CD8-positive, alpha-beta memory T cell (primary cell): ENCODE results near the gene KRTAP10-1. TPM values are rescaled to one million over a fixed set of nuclear protein-coding genes. Genes with fewer than 3 reads are reported as not detected.

ENCODE experiments used
- CTCF ChIA-PET: fragments of 350-600 bp; sonication (Branson Sonifier 250); formaldehyde crosslinking; loops from one replicate; lab custom pipeline; 2021; ENCODE audit warnings: antibody characterized with exemption; lab: Charles Lee
- POLR2A ChIA-PET: fragments of 350-600 bp; sonication (Branson Sonifier 250); formaldehyde crosslinking; loops from one replicate; lab custom pipeline; 2021; ENCODE audit warnings: antibody characterized with exemption; lab: Charles Lee
- DNase-seq, 5 donors: peaks; one replicate each; pipeline versions ENCODE4 v3.0.0 to v3.0.0-alpha.2; 2020 to 2022; ENCODE audit warnings: mixed read lengths in 1 of 5
- H3K27ac ChIP-seq: one replicate; pipeline ENCODE4 v1.7.0; 2013; ENCODE audit warnings: low read depth, mild to moderate bottlenecking, low read length, moderate library complexity
- H3K27me3 ChIP-seq: 2 replicates; pipeline ENCODE4 v1.7.0; 2013; ENCODE audit warnings: low read length, mild to moderate bottlenecking; ENCODE audit not compliant: insufficient read depth, poor library complexity, severe bottlenecking
- H3K36me3 ChIP-seq: 2 replicates; pipeline ENCODE4 v1.7.0; 2013; ENCODE audit warnings: mild to moderate bottlenecking, low read length, moderate library complexity; ENCODE audit not compliant: insufficient read depth
- H3K4me1 ChIP-seq: 2 replicates; pipeline ENCODE4 v1.7.0; 2013; ENCODE audit warnings: mild to moderate bottlenecking, low read length, moderate library complexity; ENCODE audit not compliant: insufficient read depth
- H3K4me3 ChIP-seq: 2 replicates; pipeline ENCODE4 v1.7.0; 2013; ENCODE audit warnings: mild to moderate bottlenecking, low read length
- H3K9me3 ChIP-seq: 2 replicates; pipeline ENCODE4 v1.7.0; 2013; ENCODE audit warnings: mild to moderate bottlenecking, low read length
- H3K27ac Mint-ChIP-seq, 8 donors: one replicate each; pipeline ENCODE4 v1.8.0; 2020 to 2021; ENCODE audit warnings: mixed read lengths in 8 of 8, mild to moderate bottlenecking in 6 of 8, inconsistent platforms in 3 of 8, moderate library complexity in 3 of 8
- H3K27me3 Mint-ChIP-seq, 2 donors: one replicate each; pipeline ENCODE4 v1.8.0; 2020 to 2021; ENCODE audit warnings: mixed read lengths in 2 of 2, mild to moderate bottlenecking in 1 of 2, moderate library complexity in 1 of 2
- H3K36me3 Mint-ChIP-seq, 3 donors: one replicate each; pipeline ENCODE4 v1.8.0; 2020 to 2021; ENCODE audit warnings: mixed read lengths in 3 of 3, inconsistent platforms in 1 of 3, mild to moderate bottlenecking in 1 of 3
- H3K4me1 Mint-ChIP-seq, 3 donors: one replicate each; pipeline ENCODE4 v1.8.0; 2020 to 2021; ENCODE audit warnings: mixed read lengths in 3 of 3, inconsistent platforms in 1 of 3, mild to moderate bottlenecking in 1 of 3
- H3K4me3 Mint-ChIP-seq, 7 donors: one replicate each; pipeline ENCODE4 v1.8.0; 2020 to 2021; ENCODE audit warnings: mixed read lengths in 7 of 7, mild to moderate bottlenecking in 6 of 7, moderate library complexity in 4 of 7, inconsistent platforms in 2 of 7
- H3K9me3 Mint-ChIP-seq, 5 donors: one replicate each; pipeline ENCODE4 v1.8.0; 2020 to 2022; ENCODE audit warnings: mixed read lengths in 5 of 5, mild to moderate bottlenecking in 3 of 5, moderate library complexity in 2 of 5, inconsistent platforms in 1 of 5
- polyA plus RNA-seq: library from polyadenylated mRNA; unstranded; fragments of 300-500 nt; fragmentation: Illumina TruSeq; gene quantifications from one replicate; pipeline ENCODE4 v1.2.3, GENCODE V29; 2021
- total RNA-seq, 2 experiments: library from RNA; stranded (reverse); gene quantifications; one replicate each; pipeline ENCODE4 v1.2.3, GENCODE V29; 2021

KRTAP10-1 gene
- total and polyA plus RNA-seq, 3 experiments from 2014 or later = not detected

DNA sequence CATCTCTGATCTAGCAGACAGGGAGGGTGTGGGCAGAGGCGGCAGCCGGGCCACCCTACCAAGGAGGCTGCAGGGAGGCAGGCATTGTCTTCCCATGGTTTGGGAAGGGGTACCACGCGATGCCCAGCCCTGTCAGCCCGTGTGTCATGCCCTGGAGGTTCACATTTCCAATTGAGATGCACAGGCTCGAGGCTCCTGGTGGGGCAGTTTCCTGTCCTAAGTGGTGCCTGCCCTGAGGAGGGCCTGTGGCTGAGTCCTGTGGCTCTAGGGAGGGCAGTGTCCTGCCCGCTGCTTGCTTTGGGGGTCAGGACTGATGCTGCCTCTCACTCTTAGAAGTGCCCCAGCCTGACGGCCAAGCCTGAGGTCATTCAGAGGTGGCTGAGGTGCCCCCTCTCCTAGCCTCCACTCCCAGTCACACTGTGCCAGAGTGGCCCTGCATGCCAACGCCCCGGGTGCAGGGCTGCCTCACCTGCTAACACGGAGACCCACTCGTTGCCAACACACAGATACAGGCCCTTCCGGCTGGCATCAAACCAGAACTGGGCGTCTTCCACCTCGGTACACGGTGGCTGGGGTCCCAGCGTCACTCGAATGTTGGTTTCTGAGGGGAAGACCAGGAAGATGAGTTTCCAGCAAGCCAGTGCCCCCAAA is 11.9 kb downstream of the KRTAP10-1 start:
- H3K9me3 ChIP-seq = no peaks in the 10 kb centered on the region
- Mint-ChIP-seq H3K36me3 (no peaks in the 10 kb centered on the region), H3K9me3 (no peaks in the 10 kb centered on the region), H3K4me3 (no peak overlapping the region), H3K27me3 (peaks cover 1 to 10% of the 10 kb centered on the region in 2 donors), H3K27ac (no peak overlapping the region), H3K4me1 (no peaks in the 10 kb centered on the region)
- ChIA-PET CTCF (no interaction called here), POLR2A (no interaction called here)
- peak in 1 of 5 donors; percentile 20 for DNase-seq
- no peak overlapping the region for H3K4me3 ChIP-seq
- H3K27me3 ChIP-seq = no peaks in the 10 kb centered on the region
- no peak overlapping the region for H3K27ac ChIP-seq
- no peaks in the 10 kb centered on the region for H3K4me1 ChIP-seq
- H3K36me3 ChIP-seq = no peaks in the 10 kb centered on the region

DNA sequence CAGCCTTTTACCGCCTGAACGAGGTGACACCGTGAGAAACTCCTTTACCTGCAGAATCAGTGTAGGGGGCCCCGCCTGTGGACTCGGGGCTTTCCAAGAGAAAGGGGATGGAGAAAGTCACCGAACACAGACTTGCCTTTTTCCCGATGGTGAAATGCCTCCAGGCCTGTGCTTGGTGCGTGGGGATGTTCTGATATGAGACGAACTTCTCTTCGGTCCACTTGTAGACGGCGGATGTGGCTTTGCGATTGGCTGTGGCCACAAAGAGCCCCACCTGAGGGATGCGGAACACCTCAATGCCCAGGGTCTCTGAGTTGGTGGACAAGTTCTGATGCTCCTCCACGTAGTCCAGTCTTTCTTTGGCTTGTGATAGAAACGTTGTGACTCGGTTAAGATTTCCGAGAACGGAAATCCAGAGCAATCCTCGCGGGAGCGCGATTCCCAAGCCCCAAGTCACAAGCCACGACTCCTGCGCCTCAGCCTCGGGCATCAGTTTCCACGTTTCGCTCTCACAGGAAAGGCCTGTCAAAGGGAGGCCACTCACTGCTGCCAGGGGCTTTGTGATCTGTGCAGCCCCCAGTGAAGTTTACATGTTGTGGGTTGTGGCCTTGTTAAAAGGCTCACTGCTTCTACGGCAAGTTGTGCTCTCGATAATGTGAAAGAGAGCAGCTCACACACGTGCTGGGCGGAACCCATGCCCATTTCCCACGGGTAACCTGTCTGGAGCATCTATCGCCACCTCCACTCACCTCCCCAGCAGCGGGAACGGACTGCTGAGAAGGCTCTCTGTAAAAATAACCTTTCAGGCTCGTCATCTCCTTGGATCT is 12.6 kb downstream of the KRTAP10-1 start:
- H3K27ac ChIP-seq = no peak overlapping the region
- H3K27ac Mint-ChIP-seq = no peak overlapping the region
- no peaks in the 10 kb centered on the region for H3K4me1 Mint-ChIP-seq
- no peak for DNase-seq
- no peaks in the 10 kb centered on the region for H3K36me3 ChIP-seq
- no peaks in the 10 kb centered on the region for H3K9me3 Mint-ChIP-seq
- no peaks in the 10 kb centered on the region for H3K4me1 ChIP-seq
- ChIA-PET POLR2A (no interaction called here), CTCF (no interaction called here)
- H3K27me3 ChIP-seq = no peaks in the 10 kb centered on the region
- H3K4me3 Mint-ChIP-seq = no peak overlapping the region
- peaks cover 1 to 10% of the 10 kb centered on the region in 2 donors for H3K27me3 Mint-ChIP-seq
- H3K36me3 Mint-ChIP-seq = no peaks in the 10 kb centered on the region
- H3K4me3 ChIP-seq = no peak overlapping the region
- H3K9me3 ChIP-seq = no peaks in the 10 kb centered on the region

DNA sequence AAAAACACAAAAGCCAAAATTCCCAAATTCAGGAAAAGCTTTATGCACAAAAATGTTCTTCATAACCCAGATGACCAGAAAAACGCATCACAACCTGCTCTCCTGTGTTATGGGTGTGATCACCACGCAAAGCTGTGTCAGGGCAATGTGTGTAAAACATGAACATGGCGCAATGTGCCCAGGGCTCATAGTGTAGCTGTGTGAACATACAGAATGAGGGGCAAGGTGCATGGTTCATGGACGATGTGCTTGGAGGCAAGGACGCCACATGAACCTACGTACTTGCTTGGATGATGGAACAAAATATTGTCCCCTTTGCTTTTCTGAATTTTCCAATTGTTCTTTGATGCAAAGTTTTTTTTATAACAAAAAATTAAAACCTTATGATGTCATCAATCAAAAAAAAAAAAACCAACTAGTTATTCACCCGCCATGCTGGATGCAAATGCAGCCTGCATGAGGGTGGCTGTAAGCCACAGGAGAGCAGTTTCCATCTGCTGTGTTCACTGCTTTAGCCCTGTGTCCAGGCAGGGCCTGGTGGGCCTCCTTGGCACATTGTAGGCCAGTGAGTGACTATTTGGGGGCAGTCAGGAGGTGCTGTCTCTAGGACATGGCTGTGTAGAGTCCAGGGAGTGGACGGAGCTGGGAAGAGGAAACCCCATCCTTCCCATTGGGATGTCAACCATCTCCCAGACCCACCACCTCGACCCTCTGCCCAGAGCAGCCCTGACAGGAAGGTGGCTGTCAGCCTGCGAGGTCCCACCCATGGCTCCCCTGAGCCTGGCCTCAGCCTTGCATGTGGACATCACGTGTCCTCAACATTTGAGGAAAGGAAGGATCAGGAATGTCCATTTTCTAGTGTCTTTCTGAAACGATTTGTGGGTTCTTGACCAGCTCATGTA is 13.6 kb downstream of the KRTAP10-1 start:
- POLR2A ChIA-PET = no interaction called here

GRCh38 chr21:44525391-44526095 is 14.5 kb downstream of the KRTAP10-1 start:
- H3K36me3 Mint-ChIP-seq = no peaks in the 10 kb centered on the region
- H3K27me3 Mint-ChIP-seq = peaks cover 1 to 6% of the 10 kb centered on the region in 2 donors
- H3K27ac Mint-ChIP-seq = peak overlapping the region in 1 of 8 donors; percentile 39
- no peaks in the 10 kb centered on the region for H3K36me3 ChIP-seq
- DNase-seq = no peak
- H3K9me3 ChIP-seq = no peaks in the 10 kb centered on the region
- H3K27me3 ChIP-seq = no peaks in the 10 kb centered on the region
- no peak overlapping the region for H3K4me3 ChIP-seq
- no peaks in the 10 kb centered on the region for H3K4me1 Mint-ChIP-seq
- POLR2A ChIA-PET = no interaction called here
- H3K4me1 ChIP-seq = no peaks in the 10 kb centered on the region
- no peaks in the 10 kb centered on the region for H3K9me3 Mint-ChIP-seq
- H3K4me3 Mint-ChIP-seq = no peak overlapping the region
- CTCF ChIA-PET = interaction anchor here (1.2 kb wide), 1 partner anchor 15 kb away, joined by 3 read pairs; no protein-coding TSS in a partner anchor
- H3K27ac ChIP-seq = no peak overlapping the region

More for the DNA sequence above, 13.6 kb downstream of the KRTAP10-1 start:
- no peaks in the 10 kb centered on the region for H3K4me1 Mint-ChIP-seq
- CTCF ChIA-PET = no interaction called here
- H3K27me3 ChIP-seq = no peaks in the 10 kb centered on the region
- no peaks in the 10 kb centered on the region for H3K9me3 ChIP-seq
- H3K27ac Mint-ChIP-seq = peak overlapping the region in 1 of 8 donors; percentile 39
- peaks cover 1 to 6% of the 10 kb centered on the region in 2 donors for H3K27me3 Mint-ChIP-seq
- H3K9me3 Mint-ChIP-seq = no peaks in the 10 kb centered on the region
- no peak overlapping the region for H3K27ac ChIP-seq
- H3K36me3 ChIP-seq = no peaks in the 10 kb centered on the region
- no peaks in the 10 kb centered on the region for H3K36me3 Mint-ChIP-seq
- no peak overlapping the region for H3K4me3 Mint-ChIP-seq
- no peak overlapping the region for H3K4me3 ChIP-seq
- no peak for DNase-seq
- no peaks in the 10 kb centered on the region for H3K4me1 ChIP-seq

GRCh38 chr21:44524414-44525371 is 15.3 kb downstream of the KRTAP10-1 start:
- Mint-ChIP-seq H3K27me3 (peaks cover 0 to 1% of the 10 kb centered on the region in 2 donors), H3K9me3 (no peaks in the 10 kb centered on the region), H3K36me3 (no peaks in the 10 kb centered on the region), H3K4me3 (no peak overlapping the region), H3K27ac (no peak overlapping the region), H3K4me1 (no peaks in the 10 kb centered on the region)
- H3K27me3 ChIP-seq = no peaks in the 10 kb centered on the region
- DNase-seq = no peak
- ChIA-PET POLR2A (no interaction called here), CTCF (interaction anchor here (1.2 kb wide), 1 partner anchor 14 kb away, joined by 3 read pairs; no protein-coding TSS in a partner anchor)
- no peaks in the 10 kb centered on the region for H3K9me3 ChIP-seq
- H3K36me3 ChIP-seq = no peaks in the 10 kb centered on the region
- H3K4me3 ChIP-seq = no peak overlapping the region
- H3K27ac ChIP-seq = no peak overlapping the region
- H3K4me1 ChIP-seq = no peaks in the 10 kb centered on the region

DNA sequence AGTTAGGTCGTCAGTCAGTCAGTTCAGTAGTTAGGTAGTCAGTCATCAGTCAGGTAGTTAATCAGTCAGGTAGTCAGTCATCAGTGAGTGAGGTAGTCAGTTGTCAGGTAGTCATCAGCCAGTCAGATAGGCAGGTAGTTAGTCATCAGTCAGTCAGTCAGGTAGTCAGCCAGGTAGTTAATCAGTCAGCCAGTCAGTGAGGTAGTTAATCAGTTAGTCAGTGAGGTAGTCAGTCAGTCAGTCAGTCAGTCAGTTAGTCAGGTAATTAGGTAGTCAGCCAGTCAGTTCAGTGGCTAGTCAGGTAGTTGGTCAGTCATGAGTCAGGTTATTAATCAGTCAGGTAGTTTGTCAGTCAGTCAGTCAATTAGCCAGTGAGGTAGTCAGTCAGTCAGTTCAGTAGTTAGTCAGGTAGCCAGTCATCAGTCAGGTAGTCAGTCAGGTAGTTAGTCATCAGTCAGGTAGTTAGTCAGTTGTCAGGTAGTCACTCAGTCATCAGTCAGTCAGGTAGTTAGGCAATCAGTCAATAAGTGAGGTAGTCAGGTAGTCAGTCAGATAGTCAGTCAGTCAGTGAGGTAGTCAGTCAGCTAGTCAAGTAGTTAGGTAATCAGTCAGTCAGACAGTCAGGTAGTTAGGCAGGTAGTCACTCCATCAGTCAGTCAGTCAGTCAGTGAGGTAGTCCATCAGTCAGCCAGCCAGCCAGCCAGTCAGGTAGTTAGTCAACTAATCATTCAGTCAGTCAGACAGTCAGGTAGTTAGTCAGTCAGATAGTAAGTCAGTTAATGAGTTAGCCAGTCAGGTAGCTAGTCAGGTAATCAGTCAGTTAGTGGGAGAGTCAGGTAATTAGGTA is 16.2 kb downstream of the KRTAP10-1 start:
- H3K4me1 Mint-ChIP-seq = no peaks in the 10 kb centered on the region
- Histone ChIP-seq H3K9me3 (no peaks in the 10 kb centered on the region), H3K4me3 (no peak overlapping the region), H3K4me1 (no peaks in the 10 kb centered on the region), H3K27me3 (no peaks in the 10 kb centered on the region), H3K36me3 (no peaks in the 10 kb centered on the region), H3K27ac (no peak overlapping the region)
- no peaks in the 10 kb centered on the region for H3K36me3 Mint-ChIP-seq
- H3K27me3 Mint-ChIP-seq = peaks cover 0 to 1% of the 10 kb centered on the region in 2 donors
- ChIA-PET CTCF (no interaction called here), POLR2A (no interaction called here)
- H3K27ac Mint-ChIP-seq = no peak overlapping the region
- no peak for DNase-seq
- no peak overlapping the region for H3K4me3 Mint-ChIP-seq
- no peaks in the 10 kb centered on the region for H3K9me3 Mint-ChIP-seq
